GM15510 (cell line): ENCODE data around the gene ADAM12.

Source experiments
- POLR2A ChIP-seq: IDR thresholded peaks from 3 replicates; pipeline ENCODE4 v1.6.1; 2011; ENCODE audit warnings: borderline replicate concordance; ENCODE audit not compliant: insufficient read length; ENCODE audit errors: extremely low read depth

ADAM12 gene

DNA sequence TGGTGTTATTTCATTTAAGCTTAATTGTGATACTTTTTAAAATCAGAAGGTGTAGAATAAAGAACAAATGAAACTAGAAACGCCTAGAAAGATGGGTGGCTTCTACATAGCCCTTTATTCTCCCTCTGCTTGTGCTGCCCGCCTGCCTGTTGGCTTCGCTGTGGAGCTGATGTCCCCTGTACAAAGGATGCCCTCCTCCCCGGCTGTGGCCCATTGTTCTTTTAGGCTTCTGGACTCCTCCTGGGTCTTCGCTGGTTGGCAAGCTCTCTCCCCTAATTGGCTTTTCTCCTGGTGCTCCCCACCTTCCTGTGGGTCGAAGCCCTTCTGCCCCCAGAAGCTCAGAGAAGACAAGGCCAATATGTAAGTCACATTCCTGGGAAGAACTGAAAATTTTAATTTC is 393.7 kb downstream of the ADAM12 start:
- no peak for TF ChIP-seq POLR2A

DNA sequence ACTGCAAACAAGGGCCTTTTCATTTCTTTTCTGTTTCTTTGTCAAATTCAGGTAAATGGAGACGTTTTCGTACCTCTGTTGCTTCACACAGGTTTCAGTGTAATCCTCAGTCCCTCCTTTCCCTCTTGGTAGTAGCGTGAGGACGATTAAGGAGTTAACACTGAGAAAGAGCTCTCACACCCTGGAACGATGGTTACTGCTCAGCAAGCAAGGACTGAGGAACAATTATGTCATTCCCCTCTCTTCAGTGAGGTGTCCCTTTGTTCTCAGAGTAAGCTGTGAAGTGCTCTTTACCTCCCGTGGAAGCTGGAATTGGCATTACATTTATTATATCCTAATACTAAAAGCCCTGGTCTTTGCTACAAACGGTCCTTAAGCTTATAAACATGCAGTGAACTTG is 396.0 kb downstream of the ADAM12 start:
- no peak for TF ChIP-seq POLR2A

DNA sequence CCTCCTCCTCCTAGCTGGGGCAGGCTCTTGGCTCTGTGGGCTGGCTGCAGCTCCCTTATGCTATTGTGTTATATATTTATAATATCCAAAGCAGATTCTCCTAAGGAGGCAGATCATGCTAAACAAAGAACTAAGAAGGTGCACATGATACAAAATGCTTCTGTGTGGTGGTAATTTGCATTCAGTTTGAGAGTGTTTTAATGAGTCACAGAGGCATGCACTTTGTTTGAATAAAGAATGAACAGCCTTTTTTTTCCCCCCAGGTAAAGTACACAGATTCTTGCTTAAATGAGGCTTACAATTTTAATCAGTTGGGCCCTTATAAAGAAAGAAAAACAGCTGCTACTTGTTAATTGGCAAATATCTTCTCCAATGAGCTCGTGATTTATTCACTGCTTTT is 396.9 kb downstream of the ADAM12 start:
- no peak for TF ChIP-seq POLR2A

DNA sequence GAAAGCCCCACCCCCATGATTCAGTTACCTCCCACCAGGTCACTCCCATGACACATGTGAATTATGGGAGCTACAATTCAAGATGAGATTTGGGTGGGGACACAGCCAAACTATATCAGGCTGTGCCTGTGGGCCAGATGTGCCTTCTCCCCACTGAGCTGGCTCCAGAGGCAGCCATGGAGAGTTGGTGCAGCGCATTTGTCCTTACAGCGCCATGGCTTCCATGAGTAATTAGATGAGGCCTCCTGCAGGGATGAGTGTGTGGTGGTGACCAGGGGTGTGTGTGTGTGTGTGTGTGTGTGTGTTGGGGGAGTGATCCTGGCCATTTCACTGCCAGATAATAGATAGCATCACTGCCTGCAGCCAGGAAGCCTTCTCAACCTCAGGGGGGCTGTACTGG is 397.3 kb downstream of the ADAM12 start:
- TF ChIP-seq POLR2A: no peak

DNA sequence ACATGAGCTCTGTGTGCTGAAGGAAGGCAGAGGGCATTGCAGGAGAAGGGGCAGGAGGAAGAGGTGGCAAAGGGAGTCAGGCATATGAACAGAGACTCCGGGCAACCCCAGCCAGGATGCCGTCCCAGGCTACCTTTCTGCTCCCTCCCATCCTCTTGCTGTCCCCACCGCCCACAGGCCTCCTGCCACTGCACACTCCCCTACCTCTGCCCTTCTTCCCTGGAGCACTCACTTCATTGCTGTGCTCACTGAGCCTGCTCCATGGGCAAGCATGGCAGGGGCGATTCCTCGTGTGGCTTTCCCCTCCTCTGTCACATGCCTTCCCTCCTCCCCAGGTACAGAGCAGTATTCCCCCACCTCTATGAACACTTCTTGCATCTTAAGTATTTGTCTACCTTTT is 398.5 kb downstream of the ADAM12 start:
- no peak for TF ChIP-seq POLR2A

DNA sequence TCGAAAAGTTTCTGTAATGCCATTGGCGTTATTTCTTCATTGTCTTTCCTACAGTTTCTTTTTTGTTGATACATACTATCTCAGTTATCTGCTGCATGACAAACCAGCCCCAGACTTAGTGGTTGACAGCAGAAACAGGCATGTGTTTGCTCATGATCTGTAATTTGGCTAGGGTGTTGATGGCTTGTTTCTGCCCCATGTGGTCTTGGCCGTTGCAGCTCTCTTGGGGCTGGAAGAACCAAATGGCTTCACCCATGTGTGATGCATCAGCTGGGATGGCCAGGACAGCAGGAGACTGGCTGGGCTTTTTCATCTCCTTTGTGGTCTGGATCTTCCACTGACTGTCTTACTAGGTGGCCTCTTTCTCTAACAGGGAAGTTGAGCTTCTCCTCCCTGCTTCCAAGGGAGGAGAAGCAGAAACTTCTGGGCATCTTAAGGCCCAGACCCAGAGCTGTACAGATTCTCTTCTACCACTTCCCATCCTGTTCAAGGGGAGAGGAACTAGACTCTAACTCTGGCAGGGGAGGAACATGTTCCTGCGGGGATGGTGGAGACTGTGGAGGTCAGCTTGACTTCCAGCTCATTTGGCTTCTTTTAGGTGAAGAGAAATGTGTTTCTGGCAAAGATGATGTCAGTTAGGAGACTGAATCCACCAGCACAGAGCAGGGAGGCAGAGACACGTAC is 402.6 kb downstream of the ADAM12 start:
- TF ChIP-seq POLR2A: no peak

DNA sequence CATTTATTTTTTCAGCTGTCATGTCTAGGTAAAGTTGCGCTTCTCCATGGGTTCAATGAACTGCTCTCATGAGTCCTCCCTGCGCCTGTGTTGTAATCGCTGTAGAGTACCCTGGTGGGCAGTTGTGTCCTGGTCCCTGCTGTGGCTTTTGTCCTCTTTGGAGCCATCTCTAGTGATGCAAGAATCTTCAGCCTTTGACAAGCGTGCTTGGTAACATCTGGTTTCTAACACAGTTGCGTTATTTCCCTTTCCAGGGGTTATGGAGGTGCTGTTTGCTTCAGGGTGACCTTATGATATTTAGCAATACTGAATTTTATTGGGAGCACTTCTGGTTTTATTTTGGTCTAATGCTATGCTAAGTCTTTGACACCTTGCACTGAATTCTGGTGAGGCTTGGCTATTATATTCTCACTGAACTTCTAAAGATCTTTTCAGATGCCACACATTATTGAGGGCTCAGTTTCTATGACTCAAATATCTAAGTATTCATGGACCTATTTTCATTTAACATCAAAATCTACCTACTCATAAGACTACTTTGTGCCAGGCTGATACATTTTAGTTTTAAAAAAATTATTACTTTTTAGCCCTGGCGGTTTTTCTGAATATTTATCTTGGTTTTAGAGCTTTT is 403.3 kb downstream of the ADAM12 start:
- TF ChIP-seq POLR2A: no peak

DNA sequence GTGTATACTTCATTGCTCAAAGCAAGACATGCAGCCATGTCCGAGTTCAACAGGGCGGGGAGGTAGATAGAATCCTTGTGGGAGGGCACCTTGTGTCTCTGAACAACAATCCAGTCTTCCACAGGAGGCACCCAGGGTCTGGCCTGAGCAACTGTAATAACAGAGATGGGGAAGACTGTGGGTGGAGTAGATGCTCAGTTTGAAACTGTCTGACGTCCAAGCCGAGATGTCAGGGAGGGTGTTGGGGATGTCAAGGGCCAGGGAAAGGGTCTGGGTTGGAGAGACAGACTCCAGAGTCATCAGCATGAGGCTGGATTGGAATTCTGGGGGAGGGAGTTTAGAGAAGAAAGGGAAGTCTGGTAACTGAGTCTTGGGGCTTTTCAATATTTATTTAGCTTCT is 403.9 kb downstream of the ADAM12 start:
- no peak for TF ChIP-seq POLR2A

DNA sequence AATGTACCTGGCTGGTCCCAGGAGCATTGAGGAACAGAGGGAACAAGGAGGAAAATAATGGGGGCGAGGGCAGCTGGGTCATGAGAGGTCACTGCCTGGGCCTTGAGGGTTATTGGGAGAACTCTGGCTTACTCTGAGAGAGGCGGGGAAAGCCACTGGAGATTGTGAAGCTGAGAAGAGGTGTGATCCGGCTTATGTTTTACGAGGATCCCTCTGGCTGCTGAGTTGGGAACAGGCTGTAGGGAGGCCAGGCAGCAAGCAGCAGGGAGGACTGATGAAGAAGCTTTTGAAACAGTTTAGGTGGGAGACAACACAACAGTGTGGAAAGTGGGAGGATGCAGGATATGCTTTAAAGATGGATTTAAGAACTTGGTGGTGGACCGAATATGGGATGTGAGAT is 404.6 kb downstream of the ADAM12 start:
- TF ChIP-seq POLR2A: no peak

DNA sequence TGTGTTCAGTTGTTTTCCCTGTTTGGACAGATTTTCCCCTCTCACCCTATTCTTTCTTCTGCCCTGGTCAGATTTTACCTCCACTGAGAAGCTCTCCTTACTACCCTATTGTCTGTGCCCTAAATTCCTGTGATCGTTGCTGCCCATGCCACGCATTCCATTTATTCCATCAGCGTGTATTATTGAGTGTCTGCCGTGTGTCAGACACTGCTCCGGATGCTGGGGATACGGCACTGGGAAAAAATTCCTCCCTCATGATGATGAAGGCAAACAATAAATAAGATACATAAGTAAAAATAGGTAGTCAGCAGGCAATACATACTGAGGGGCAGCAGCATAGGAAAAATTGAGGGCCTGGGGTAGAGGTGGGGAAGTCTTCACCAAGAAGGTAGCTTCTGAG is 405.1 kb downstream of the ADAM12 start:
- TF ChIP-seq POLR2A: no peak

DNA sequence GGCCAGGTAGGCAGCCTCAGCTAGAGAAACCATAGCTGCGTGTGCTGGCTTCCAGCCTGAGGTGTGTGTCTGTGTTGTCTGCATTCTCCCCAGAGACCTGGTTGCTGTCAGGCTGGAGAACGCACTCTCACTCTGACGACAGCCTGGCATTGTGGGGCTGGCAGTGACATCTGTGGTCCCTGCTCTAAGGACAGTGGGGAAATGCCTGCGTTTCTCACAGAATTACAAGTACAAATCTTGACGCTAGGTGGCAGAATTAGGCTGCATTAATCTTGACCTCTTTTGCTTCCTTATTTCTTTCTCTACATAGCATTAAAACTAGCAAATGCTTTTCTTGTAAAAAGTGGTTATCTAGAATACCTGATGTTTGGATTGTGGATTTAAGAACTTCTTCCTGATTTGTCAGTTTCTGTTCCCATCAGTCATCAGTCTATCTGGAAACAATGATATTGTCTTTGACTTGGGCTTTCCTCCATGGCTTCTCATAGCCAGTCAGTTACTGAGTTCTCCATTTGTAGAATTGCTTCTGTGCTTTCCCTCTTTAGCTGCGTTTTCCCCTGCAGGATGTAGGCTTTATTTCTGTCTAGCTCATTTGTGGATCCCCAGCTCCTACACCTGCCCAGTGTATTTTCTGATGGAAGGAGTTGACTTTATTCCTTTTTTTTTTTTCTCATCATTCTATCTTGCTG is 405.9 kb downstream of the ADAM12 start:
- no peak for TF ChIP-seq POLR2A

DNA sequence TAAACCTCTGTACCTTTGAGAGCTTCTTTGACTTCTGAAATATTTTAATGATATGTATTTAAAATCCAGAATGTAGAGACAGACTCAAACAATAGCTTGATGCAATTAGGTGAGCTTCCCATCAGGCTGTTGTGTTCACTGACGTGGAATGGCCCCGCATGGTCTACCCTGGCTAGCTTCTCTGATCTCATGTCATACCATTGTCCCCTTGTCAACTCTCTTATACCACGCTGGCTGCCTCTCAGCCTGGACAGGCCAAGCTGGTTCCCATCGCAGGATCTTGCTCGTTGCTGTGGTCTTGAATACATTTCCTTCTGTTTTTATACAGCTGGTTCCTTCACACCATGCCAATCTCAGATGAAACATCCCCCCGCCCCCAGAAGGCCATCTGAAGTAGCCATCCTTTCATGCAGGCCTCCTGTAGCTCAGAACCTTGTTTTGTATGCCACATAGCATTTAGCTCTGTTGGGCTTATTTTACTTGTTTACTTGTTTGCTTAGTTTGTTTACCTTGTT is 407.7 kb downstream of the ADAM12 start:
- no peak for TF ChIP-seq POLR2A

DNA sequence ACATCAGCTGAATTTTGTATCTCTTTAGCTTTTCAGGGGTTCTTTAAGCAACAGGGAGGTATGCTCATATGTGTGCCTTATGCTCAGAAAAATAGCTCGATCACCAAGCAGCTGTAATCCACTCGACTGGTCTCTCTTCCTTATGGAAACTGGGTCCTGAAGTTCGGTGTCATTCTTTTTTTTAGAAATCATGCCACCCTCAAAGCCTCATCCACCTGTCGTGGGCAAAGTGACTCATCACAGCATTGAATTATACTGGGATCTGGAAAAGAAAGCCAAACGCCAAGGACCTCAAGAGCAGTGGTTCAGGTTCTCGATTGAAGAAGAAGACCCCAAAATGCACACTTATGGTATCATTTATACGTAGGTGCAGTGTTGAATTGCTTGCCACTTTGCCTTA is 408.3 kb downstream of the ADAM12 start:
- no peak for TF ChIP-seq POLR2A

DNA sequence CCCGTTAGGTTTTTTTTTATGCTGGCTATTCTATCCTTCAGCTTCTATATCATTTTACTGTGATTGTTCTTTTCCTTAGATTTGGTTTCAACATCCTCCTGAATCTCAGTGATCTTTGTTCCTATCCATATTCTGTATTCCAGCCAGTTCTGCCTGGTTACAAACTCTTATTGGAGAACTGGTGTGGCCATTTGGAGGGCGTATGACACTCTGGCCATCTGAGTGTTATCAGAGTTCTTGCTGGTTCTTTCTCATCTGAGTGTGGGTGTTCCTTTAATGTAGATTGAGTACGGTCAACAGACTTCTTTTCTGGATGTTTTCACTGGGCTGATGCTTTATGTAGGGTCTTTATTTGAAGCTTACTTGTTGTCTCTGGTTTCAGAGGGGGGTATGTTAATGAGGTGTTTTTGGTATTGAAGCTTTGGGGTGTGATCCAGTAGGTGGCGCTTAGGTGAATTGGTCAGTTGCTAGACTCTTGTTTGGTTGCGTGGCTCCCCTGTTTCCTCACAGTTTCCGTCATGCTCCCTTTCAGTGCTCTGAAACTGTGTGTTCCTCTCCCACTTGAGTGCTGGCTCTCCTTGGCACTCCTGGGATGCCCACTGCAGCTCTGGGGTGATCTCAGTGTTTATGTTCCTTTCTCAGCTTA is 411.2 kb downstream of the ADAM12 start:
- no peak for TF ChIP-seq POLR2A

DNA sequence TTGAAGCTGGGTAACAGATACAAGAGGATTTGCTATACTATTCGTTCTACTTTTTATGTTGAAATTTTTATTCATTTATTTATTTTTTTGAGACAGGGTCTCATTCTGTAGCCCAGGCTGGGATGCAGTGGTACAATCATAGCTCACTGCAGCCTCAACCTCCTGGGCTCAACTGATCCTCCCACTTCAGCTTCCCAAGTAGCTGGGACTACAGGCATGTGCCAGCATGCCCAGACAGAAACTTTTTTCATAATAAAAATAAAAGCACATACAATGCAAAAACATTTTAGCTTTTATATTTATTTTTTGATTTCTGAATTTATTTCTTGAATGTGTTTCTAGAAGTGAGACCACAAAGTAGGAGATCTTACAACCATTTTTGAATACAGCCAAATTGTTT is 420.7 kb downstream of the ADAM12 start:
- TF ChIP-seq POLR2A: no peak
